ENCODE measurements around the gene RPL10. TPM values are rescaled to one million over a fixed set of nuclear protein-coding genes. Genes with fewer than 3 reads are reported as not detected.

Gene RPL10
- total RNA-seq, 1 donor from 2014 or later, result 1,850 TPM

- Histone ChIP-seq H3K27me3 (ENCODE audit: low read depth) (no peaks in the 10 kb centered on the region), H3K27ac (replicated peaks) (peak overlapping the region; percentile 94), H3K4me3 (peak overlapping the region; percentile 86), H3K9me3 (replicated peaks) (no peaks in the 10 kb centered on the region), H3K36me3 (peaks cover 38% of the 10 kb centered on the region), H3K4me1 (peaks cover 21% of the 10 kb centered on the region)
- DNase-seq, result peak; percentile 24
- intact Hi-C loops (cut with micrococcal nuclease), result no loop called here
- no peak for TF ChIP-seq CTCF (IDR thresholded peaks at IDR 0.05; ENCODE audit: borderline replicate concordance)
Observed at GRCh38 chrX:154436374-154436982, 38.3 kb downstream of the RPL10 start.

- no peaks in the 10 kb centered on the region for H3K9me3 ChIP-seq (replicated peaks)
- no peak for TF ChIP-seq CTCF (IDR thresholded peaks at IDR 0.05; ENCODE audit: borderline replicate concordance)
- peak; percentile 65 for DNase-seq
- H3K27me3 ChIP-seq (ENCODE audit: low read depth), result no peaks in the 10 kb centered on the region
- intact Hi-C loops (cut with micrococcal nuclease), result no loop called here
- H3K4me3 ChIP-seq, result peak within 1 kb of the TSS; percentile 86
- peaks cover 21% of the 10 kb centered on the region for H3K4me1 ChIP-seq
- H3K27ac ChIP-seq (replicated peaks), result peak within 1 kb of the TSS; percentile 94
- H3K36me3 ChIP-seq, result peaks cover 38% of the 10 kb centered on the region
Observed at GRCh38 chrX:154436983-154437752, 39.0 kb downstream of the RPL10 start, which contains the start of gene GDI1. TSS of gene GDI1 (plus strand) at chrX:154437154. CDS start at chrX:154437255, 101 bp downstream.

GRCh38 chrX:154437971-154438893 lies 40.1 kb downstream of the RPL10 start:
- intact Hi-C loops (cut with micrococcal nuclease), result no loop called here
- no peak for TF ChIP-seq CTCF (IDR thresholded peaks at IDR 0.05; ENCODE audit: borderline replicate concordance)
- Histone ChIP-seq H3K27me3 (ENCODE audit: low read depth) (no peaks in the 10 kb centered on the region), H3K27ac (replicated peaks) (peak overlapping the region; percentile 94), H3K4me3 (peak overlapping the region; percentile 86), H3K36me3 (peaks cover 35% of the 10 kb centered on the region), H3K4me1 (peaks cover 21% of the 10 kb centered on the region), H3K9me3 (replicated peaks) (no peaks in the 10 kb centered on the region)
- DNase-seq, result no peak

GRCh38 chrX:154439841-154440240 lies 41.7 kb downstream of the RPL10 start:
- intact Hi-C loops (cut with micrococcal nuclease), result no loop called here

More at GRCh38 chrX:154439841-154440240, 41.7 kb downstream of the RPL10 start:
- DNase-seq, result no peak
- H3K9me3 ChIP-seq (replicated peaks), result no peaks in the 10 kb centered on the region
- no peak overlapping the region for H3K27ac ChIP-seq (replicated peaks)
- H3K27me3 ChIP-seq (ENCODE audit: low read depth), result no peaks in the 10 kb centered on the region
- H3K4me1 ChIP-seq, result peaks cover 32% of the 10 kb centered on the region
- no peak overlapping the region for H3K4me3 ChIP-seq
- H3K36me3 ChIP-seq, result peaks cover 32% of the 10 kb centered on the region
- no peak for TF ChIP-seq CTCF (IDR thresholded peaks at IDR 0.05; ENCODE audit: borderline replicate concordance)
